Stimulated activated naive CD8-positive, alpha-beta T cell treated with anti-CD3 and anti-CD28 coated beads, Interleukin-15, Interleukin-2, amounts not matched to agents 100 ng/mL and 50 ng/mL, for 24 hours (primary cell): ENCODE measurements around the gene KCNC4.
A peak's percentile ranks its signal among the peaks of the same experiment; 100 is the strongest.

Experiments used
- H3K27ac Mint-ChIP-seq: one replicate; pipeline ENCODE4 v1.8.0; 2021; ENCODE audit warnings: mild to moderate bottlenecking, mixed read lengths
- H3K27me3 Mint-ChIP-seq: one replicate; pipeline ENCODE4 v1.8.0; 2021; ENCODE audit warnings: mixed read lengths
- H3K36me3 Mint-ChIP-seq: one replicate; pipeline ENCODE4 v1.8.0; 2021; ENCODE audit warnings: low read depth, mixed read lengths
- H3K4me1 Mint-ChIP-seq: one replicate; pipeline ENCODE4 v1.8.0; 2021; ENCODE audit warnings: low read depth, mixed read lengths
- H3K4me3 Mint-ChIP-seq: one replicate; pipeline ENCODE4 v1.8.0; 2021; ENCODE audit warnings: mild to moderate bottlenecking, mixed read lengths
- H3K9me3 Mint-ChIP-seq: one replicate; pipeline ENCODE4 v1.8.0; 2021; ENCODE audit warnings: mixed read lengths

The KCNC4 gene

DNA sequence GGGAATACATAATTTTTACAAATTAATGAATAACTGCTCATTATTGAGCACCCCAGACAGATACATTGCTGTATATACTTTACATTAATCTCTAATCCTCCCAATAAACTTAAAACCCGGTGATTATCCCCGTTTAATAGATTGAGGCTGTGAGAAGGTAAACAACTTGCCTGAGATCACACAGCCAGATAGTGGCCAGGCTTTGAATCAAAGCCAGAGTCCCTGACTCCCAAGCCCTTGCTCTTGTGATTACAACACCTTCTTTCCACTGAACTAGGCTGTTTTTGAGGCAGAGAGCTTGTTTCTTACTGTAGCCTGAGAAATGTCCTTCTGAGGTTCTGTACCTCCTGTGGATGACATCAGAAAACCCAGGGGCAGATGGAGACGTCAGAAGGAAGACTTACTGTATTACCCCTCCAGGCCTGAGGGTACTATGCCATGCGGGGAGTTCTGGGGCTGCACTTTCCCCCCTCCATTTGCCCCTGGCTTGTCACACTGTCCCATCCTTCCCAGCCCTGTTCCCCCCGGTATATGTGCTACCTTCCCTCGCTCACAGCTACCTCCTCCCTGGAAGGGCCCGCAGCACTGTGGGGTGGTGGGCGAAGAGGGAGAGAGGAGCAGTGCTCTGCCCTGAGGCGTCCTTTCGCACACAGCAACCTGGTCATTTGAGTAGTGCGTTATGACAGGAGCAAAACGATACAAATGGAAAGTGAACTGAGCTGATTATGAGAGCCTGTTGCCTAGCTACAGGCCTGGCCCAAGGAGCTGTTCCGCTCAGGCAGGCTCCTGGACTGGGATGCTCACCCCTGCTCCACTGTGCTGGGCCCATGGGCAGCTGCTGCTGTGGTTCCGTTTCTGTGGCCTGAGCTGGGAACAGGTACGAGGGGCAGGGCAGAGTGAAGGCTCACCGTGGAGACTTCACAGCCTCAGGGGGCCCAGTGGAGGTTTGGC is 4.6 kb downstream of the KCNC4 start:
- Mint-ChIP-seq H3K4me1 (peaks cover 52% of the 10 kb centered on the region), H3K4me3 (no peak overlapping the region), H3K27me3 (no peaks in the 10 kb centered on the region), H3K27ac (no peak overlapping the region), H3K9me3 (no peaks in the 10 kb centered on the region), H3K36me3 (no peaks in the 10 kb centered on the region)

DNA sequence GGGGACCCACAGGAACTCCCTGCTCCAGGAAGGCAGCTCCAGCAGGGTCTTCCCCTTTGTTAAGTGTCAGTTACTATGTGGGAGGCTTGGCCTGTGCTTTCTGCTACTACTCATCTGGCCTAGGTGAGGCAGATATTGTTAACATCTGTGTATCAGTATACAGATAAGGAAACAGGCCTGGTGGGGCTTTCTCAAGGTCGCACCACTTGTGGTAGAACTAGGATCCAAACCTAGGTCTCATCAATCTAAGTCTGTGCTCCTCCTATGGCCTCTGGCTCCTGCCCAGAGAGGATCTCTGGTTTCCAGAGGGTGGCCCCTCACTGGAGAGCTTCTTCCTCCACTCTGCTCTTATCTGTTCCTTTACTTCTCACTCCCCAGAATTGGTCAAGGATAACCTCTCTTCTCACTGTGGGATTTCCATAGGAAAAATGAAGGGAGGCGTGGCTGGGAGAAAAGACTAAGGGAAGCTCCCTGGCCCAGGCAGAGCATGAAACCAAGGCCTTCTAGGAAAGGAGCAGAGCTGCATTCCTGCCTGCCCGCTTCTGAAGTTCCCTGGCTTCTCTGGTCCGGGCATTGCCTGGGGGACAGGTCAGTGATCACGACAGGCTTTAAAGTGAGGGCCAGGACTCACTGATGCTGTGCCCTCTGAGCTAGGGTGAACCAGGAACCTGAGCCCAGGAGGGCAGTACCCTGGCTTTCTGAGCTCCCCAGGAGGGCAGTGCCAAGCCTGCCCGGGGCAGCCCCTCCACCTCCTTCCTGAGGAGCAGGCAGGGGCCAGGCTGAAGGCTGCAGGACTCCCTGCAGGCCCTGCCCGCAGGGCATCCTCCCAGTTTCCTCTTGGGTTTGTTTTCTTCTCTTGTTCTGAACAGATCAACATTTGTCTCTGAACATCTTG is 5.8 kb downstream of the KCNC4 start:
- no peak overlapping the region for H3K27ac Mint-ChIP-seq
- no peaks in the 10 kb centered on the region for H3K27me3 Mint-ChIP-seq
- H3K4me3 Mint-ChIP-seq, result no peak overlapping the region
- H3K4me1 Mint-ChIP-seq, result peaks cover 50% of the 10 kb centered on the region
- H3K36me3 Mint-ChIP-seq, result no peaks in the 10 kb centered on the region
- H3K9me3 Mint-ChIP-seq, result no peaks in the 10 kb centered on the region

DNA sequence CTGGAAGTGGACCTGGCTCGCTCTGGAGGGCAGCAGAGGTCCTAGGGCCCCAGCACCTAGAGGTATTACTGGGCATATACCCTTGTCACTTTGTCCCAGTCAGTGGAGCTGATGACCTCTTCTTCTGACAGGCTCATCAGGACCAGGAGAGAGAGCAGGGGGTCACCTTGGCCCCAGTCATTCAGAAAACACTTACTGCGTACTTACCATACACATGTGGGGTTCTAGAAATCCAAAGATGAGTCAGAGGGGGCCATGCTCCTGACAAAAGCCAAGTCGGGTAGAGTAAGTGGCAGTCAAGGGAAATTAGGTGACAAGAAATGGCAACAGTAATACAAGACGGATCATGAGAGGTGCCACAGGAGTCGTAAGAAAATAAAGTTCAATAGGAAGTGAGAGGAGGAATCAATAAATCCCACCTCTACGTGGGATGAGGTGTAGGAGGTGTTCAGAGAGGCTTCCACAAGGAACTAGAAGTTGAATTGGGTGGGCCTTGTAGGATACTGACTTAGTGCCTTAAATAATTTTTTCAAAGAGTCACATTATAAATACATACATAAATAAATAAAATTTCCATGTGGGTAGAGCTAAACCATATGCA is 6.8 kb downstream of the KCNC4 start:
- Mint-ChIP-seq H3K27ac (peak overlapping the region; percentile 46), H3K4me3 (peak overlapping the region; percentile 33), H3K27me3 (no peaks in the 10 kb centered on the region), H3K9me3 (no peaks in the 10 kb centered on the region), H3K36me3 (no peaks in the 10 kb centered on the region), H3K4me1 (peaks cover 45% of the 10 kb centered on the region)

DNA sequence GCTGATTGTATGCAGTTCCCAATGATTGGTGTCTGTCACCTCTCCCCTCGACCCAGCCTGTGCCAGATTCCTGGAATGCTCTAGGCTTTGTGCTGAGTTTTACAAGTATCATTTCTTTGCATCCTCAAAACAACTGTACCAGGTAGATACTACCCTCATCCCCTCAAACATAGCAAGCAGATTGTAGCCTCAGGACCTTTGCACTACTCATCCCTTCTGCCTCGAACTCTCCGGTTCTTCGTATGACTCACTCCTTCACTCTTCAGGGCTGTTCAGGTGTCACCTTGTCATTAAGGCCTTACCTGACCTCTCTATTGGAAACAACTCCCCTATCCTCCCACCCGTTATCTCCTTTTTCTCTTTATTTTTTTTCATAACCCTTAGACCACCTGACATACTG is 8.0 kb downstream of the KCNC4 start:
- Mint-ChIP-seq H3K9me3 (no peaks in the 10 kb centered on the region), H3K4me3 (no peak overlapping the region), H3K27ac (no peak overlapping the region)

DNA sequence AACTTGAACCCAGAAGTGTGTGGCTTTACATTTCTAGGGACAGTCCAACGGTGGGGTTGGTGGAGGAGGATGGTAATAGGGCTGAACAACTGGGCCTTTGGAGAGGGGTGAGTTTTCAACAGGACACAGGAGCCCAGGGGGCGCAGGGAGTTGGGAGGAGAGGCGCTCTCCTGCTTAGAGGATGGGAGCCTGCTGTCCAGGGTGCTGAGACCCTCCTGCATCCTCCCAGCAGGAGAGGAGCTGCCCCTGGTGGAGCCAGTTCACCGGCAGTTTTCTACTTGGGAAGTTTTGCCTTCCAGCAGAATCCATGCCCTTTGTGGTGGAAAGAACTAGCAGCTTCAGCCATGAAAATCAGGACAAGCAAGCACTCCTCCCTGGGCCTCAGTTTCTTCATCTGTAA is 8.6 kb downstream of the KCNC4 start:
- Mint-ChIP-seq H3K27me3 (no peaks in the 10 kb centered on the region), H3K4me3 (no peak overlapping the region), H3K4me1 (peaks cover 34% of the 10 kb centered on the region), H3K9me3 (no peaks in the 10 kb centered on the region), H3K36me3 (peaks cover 6% of the 10 kb centered on the region), H3K27ac (no peak overlapping the region)

More for the DNA sequence above, 8.0 kb downstream of the KCNC4 start:
- Mint-ChIP-seq H3K4me1 (peaks cover 39% of the 10 kb centered on the region), H3K27me3 (no peaks in the 10 kb centered on the region), H3K36me3 (no peaks in the 10 kb centered on the region)

DNA sequence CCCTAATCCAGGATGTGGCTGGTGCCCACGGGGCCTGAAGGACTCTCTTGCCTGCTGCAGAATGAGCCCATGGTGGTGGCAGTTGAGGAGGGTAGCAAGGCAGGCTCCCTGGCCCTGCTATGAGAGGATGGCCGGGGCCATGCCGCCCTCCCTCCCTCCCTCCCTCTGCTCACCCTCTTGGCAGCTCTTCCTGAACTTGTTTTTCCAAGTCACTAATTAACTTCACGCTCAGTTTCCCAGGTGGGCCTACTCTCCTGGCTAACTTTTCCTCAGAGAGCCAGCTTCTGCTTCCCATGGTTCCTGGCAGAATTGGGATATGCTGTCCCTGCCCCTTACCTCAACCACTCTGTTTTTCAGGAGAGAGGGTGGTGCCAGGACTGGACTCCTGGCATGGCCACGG is 10.2 kb downstream of the KCNC4 start:
- H3K4me3 Mint-ChIP-seq, result no peak overlapping the region
- peaks cover 19% of the 10 kb centered on the region for H3K4me1 Mint-ChIP-seq
- no peak overlapping the region for H3K27ac Mint-ChIP-seq
- H3K27me3 Mint-ChIP-seq, result no peaks in the 10 kb centered on the region
- H3K36me3 Mint-ChIP-seq, result peaks cover 12% of the 10 kb centered on the region
- H3K9me3 Mint-ChIP-seq, result no peaks in the 10 kb centered on the region

DNA sequence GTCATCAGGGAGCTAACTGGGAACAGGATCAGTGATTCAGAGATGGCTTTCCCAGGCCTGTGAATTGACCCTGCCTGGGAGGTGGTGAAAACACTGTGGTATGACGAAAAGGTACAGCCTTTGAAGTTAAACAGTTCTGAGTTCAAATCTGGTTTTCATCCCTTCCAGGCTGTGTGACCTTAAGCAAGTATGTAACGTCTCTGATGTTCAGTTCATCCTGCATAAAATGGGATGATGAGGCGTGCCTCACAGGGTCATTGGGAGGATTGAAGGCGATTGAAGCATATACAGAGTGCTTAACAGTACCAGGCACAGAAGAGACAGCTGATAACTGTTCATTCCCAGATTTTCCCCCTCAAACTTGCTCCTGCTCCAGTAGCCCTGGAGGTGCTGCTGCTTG is 11.0 kb downstream of the KCNC4 start:
- Mint-ChIP-seq H3K4me1 (peaks cover 16% of the 10 kb centered on the region), H3K27ac (no peak overlapping the region), H3K4me3 (no peak overlapping the region), H3K9me3 (no peaks in the 10 kb centered on the region), H3K36me3 (peaks cover 12% of the 10 kb centered on the region), H3K27me3 (no peaks in the 10 kb centered on the region)

DNA sequence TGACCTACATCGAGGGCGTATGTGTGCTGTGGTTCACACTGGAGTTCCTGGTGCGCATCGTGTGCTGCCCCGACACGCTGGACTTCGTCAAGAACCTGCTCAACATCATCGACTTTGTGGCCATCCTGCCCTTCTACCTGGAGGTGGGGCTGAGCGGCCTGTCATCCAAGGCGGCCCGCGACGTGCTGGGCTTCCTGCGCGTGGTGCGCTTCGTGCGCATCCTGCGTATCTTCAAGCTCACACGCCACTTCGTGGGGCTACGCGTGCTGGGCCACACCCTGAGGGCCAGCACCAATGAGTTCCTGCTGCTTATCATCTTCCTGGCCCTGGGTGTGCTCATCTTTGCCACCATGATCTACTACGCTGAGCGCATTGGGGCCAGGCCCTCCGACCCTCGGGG is 13.0 kb downstream of the KCNC4 start:
- peaks cover 2% of the 10 kb centered on the region for H3K4me1 Mint-ChIP-seq
- no peaks in the 10 kb centered on the region for H3K9me3 Mint-ChIP-seq
- no peak overlapping the region for H3K27ac Mint-ChIP-seq
- no peak overlapping the region for H3K4me3 Mint-ChIP-seq
- peaks cover 12% of the 10 kb centered on the region for H3K36me3 Mint-ChIP-seq
- H3K27me3 Mint-ChIP-seq, result no peaks in the 10 kb centered on the region

DNA sequence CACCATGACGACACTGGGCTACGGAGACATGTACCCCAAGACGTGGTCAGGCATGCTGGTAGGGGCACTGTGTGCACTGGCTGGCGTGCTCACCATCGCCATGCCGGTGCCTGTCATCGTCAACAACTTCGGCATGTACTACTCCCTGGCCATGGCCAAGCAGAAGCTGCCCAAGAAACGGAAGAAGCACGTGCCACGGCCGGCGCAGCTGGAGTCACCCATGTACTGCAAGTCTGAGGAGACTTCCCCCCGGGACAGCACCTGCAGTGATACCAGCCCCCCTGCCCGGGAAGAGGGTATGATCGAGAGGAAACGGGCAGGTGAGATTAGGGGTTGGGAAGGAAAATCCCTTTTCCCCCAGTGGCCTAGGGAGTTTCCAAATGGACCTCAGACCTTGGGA is 13.5 kb downstream of the KCNC4 start:
- Mint-ChIP-seq H3K4me3 (no peak overlapping the region), H3K27ac (no peak overlapping the region), H3K4me1 (no peaks in the 10 kb centered on the region), H3K36me3 (peaks cover 12% of the 10 kb centered on the region), H3K9me3 (no peaks in the 10 kb centered on the region), H3K27me3 (no peaks in the 10 kb centered on the region)

DNA sequence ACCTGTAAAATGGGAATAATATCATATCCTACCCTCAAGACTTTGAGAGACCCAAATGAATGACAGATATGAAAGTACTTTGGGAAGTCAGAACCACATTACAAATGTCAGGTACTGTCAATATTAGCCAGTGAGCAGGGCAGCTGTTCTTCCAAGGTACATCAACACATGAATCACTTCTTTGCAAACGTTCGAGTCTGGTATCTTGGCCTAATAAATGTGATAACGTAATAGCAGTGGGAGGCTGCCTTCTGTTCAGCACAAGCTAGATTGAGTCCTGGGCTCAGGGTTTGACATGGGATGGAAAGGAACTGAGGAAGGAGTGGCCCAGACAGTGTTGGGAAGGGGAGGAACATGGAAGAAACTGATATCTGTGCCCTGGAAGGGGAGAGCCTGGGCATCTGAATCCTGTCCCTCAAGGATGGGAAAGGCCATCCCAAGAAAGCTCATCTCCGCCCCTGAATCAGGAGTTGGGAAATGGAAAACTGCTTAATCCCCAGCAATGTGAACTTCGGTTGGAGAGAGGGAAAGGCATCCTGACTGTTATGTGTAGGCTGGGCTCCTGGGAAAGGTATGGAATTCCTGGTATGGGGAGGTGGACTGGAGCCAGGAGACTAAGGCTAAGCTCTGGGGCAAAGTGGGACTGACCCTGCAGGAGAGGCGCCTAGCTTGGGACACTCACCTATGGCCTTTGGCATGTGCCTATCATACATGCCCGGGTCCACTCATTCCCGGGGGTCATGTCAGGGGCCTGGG is 14.3 kb downstream of the KCNC4 start:
- Mint-ChIP-seq H3K27ac (no peak overlapping the region), H3K4me1 (no peaks in the 10 kb centered on the region), H3K9me3 (no peaks in the 10 kb centered on the region), H3K27me3 (no peaks in the 10 kb centered on the region), H3K36me3 (peaks cover 14% of the 10 kb centered on the region), H3K4me3 (no peak overlapping the region)

DNA sequence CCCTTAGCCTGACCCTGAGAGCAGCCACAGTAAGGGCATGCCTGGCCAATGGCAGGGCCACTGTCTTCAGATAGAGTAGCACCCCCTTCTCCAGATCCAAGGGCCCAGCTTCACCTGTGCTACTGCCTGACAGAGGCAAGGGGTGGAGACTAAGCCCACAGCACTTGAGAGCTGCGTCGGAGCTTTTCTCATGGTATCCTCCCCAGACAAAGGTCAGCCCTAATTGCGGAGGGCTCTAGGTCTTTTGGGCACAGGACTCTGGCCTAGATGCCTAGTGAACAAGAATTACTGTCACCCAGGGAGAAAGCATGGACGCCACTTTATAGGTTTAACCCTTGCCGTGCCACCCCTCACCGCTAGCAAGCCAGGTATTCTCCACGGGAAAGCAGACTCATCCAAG is 15.1 kb downstream of the KCNC4 start:
- peaks cover 19% of the 10 kb centered on the region for H3K36me3 Mint-ChIP-seq
- no peaks in the 10 kb centered on the region for H3K27me3 Mint-ChIP-seq
- no peaks in the 10 kb centered on the region for H3K9me3 Mint-ChIP-seq
- no peak overlapping the region for H3K27ac Mint-ChIP-seq
- no peaks in the 10 kb centered on the region for H3K4me1 Mint-ChIP-seq
- no peak overlapping the region for H3K4me3 Mint-ChIP-seq

DNA sequence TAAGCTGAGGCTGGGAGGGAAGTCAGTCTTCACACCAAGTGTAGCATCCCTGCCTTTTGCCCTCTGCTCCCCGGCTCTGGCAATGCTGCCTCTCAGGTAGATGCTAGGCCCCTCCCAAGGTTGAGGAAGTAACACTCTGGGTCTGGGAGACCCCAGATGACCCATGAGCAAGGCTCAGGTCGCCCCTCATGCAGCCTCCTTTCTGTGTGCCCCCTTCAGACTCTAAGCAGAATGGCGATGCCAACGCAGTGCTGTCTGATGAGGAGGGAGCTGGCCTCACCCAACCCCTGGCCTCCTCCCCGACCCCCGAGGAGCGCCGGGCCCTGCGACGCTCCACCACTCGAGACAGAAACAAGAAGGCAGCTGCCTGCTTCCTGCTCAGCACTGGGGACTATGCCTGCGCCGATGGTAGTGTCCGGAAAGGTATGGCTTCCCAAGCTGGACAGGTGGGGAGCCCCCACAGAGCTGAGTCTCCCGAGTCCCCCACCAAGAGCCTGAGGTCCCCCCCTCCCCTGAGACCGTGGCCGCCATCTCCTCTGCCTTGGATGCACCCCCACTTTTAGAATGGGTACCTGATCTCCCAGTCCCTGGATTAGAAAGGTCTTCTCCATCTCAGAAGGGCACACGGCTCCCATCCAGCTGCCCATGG is 15.8 kb downstream of the KCNC4 start:
- peaks cover 19% of the 10 kb centered on the region for H3K36me3 Mint-ChIP-seq

DNA sequence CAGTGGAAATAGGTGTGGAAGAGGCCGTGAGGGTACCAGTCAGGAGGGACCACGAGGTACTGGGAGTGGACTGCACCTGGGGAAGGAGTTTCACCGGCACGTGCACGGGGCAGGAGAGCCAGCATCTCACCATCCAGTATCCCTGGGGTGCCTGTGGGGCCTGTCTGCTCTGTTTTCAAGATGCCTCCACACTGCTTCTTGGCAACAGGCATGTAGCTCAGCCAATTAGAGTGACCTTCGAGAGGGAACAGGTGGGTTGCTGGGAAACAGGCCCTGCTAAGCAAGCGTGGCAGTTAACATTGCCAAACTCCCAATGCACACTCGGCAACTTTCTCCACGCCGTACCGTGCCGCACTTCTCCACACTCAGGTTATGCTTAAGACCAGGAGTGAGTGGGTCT is 17.7 kb downstream of the KCNC4 start:
- Mint-ChIP-seq H3K4me3 (no peak overlapping the region), H3K9me3 (no peaks in the 10 kb centered on the region), H3K36me3 (peaks cover 22% of the 10 kb centered on the region), H3K27me3 (no peaks in the 10 kb centered on the region), H3K27ac (no peak overlapping the region), H3K4me1 (no peaks in the 10 kb centered on the region)

More for the DNA sequence above, 15.8 kb downstream of the KCNC4 start:
- Mint-ChIP-seq H3K4me3 (no peak overlapping the region), H3K27me3 (no peaks in the 10 kb centered on the region), H3K9me3 (no peaks in the 10 kb centered on the region), H3K27ac (no peak overlapping the region), H3K4me1 (no peaks in the 10 kb centered on the region)

DNA sequence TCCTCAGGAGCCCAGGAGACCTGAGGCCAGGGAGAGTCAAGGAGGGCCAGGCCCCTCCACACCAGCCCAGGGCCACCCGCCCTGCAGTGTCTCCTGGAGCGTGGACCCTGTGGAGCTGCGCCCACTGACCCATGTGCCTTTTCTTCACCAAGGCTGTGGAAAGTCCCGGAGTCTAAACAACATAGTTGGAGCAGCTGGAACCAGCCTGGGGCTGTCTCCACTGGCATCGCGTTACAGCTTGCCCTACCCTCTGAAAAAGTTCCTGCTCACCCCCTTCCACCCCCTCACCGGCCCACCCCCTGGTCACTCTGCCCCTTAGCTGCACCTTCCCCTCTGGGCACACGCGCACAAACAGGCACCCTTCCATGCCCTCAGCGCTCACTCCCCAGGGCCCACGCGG is 18.3 kb downstream of the KCNC4 start:
- peaks cover 20% of the 10 kb centered on the region for H3K36me3 Mint-ChIP-seq
- no peak overlapping the region for H3K27ac Mint-ChIP-seq
- no peaks in the 10 kb centered on the region for H3K9me3 Mint-ChIP-seq
- no peaks in the 10 kb centered on the region for H3K4me1 Mint-ChIP-seq
- H3K4me3 Mint-ChIP-seq, result no peak overlapping the region
- H3K27me3 Mint-ChIP-seq, result no peaks in the 10 kb centered on the region
